K562 (cell line): ENCODE data around the gene CAB39. TPM values are rescaled to one million over a fixed set of nuclear protein-coding genes. Genes with fewer than 3 reads are reported as not detected.

ENCODE experiments used
- ATAC-seq: fragments of 200-7000 bp; cut with Tn5 transposase; 3 replicates; pipeline ENCODE4 v1.9.1; 2020; ENCODE audit warnings: moderate library complexity
- BruUV-seq: library from RNA; stranded (reverse); fragments of 400-500 nt; replicated peaks from 2 replicates; lab custom pipeline; 2021; lab: Mats Ljungman, UMichigan
- CTCF ChIA-PET: fragments of 300-600 bp; formaldehyde crosslinking; extraction: SDS; loops from one replicate; lab custom pipeline; 2021; ENCODE audit warnings: low intra/inter-chr PET ratio; lab: Yijun Ruan, JAX
- POLR2A ChIA-PET: fragments of 300-600, 350-650 bp; sonication (Branson Sonifier 250); formaldehyde crosslinking; extraction: SDS; loops from one replicate; lab custom pipeline; 2021; ENCODE audit warnings: antibody characterized with exemption, inconsistent platforms; lab: Yijun Ruan, JAX
- DNase-seq, 4 experiments: peaks; one replicate each; pipeline versions ENCODE4 v3.0.0 to v3.0.0-alpha.2; 2011 to 2018; ENCODE audit warnings: low spot score in 3 of 4, mixed read lengths in 3 of 4; ENCODE audit errors: extremely low read depth in 1 of 4
- FAIRE-seq: peaks from 2 replicates; lab custom pipeline; 2011; peaks lifted over from hg19 to GRCh38; lab: Jason Lieb, UNC
- H2AFZ ChIP-seq: 2 replicates; pipeline ENCODE4 v1.6.0; 2011; ENCODE audit warnings: low read depth, low read length, control low read depth, inconsistent platforms
- H3K27ac ChIP-seq: fragments of 200-600 bp; 3 replicates; pipeline ENCODE4 v1.8.0; 2011; ENCODE audit warnings: low read depth, mild to moderate bottlenecking, control low read depth, inconsistent platforms, low read length, moderate library complexity, mixed read lengths; ENCODE audit errors: extremely low read depth
- H3K27me3 ChIP-seq, 2 experiments: fragments of 300-600 bp in 1 of 2; 2 replicates in 1 of 2; 3 replicates in 1 of 2; pipeline versions ENCODE4 v1.6.0 to v1.8.0; 2011; ENCODE audit warnings: inconsistent platforms in 2 of 2, low read length in 2 of 2, mild to moderate bottlenecking in 1 of 2, mixed read lengths in 1 of 2, moderate library complexity in 1 of 2; ENCODE audit not compliant: control insufficient read depth in 2 of 2, insufficient read depth in 2 of 2
- H3K36me3 ChIP-seq: fragments of 300-600 bp; 3 replicates; pipeline ENCODE4 v1.8.0; 2011; ENCODE audit warnings: mild to moderate bottlenecking, low read length, inconsistent platforms; ENCODE audit not compliant: control insufficient read depth, insufficient read depth
- H3K4me1 ChIP-seq, 2 experiments: fragments of 200-600 bp in 1 of 2; replicated peaks in 1 of 2; 2 replicates in 1 of 2; 3 replicates in 1 of 2; pipeline versions ENCODE4 v1.5.1 to v1.8.0; 2011; ENCODE audit warnings: inconsistent platforms in 2 of 2, low read length in 2 of 2, mild to moderate bottlenecking in 1 of 2, mixed read lengths in 1 of 2, moderate library complexity in 1 of 2; ENCODE audit not compliant: control insufficient read depth in 2 of 2, insufficient read depth in 2 of 2
- H3K4me2 ChIP-seq: 2 replicates; pipeline ENCODE4 v1.6.1; 2011; ENCODE audit warnings: low read length, control low read depth, inconsistent platforms, mixed read lengths; ENCODE audit not compliant: insufficient read depth
- H3K4me3 ChIP-seq: fragments of 200-600 bp; sonication (generic), shearing (Covaris generic); 2 replicates; pipeline ENCODE4 v1.5.1; 2016; ENCODE audit warnings: control low read depth, inconsistent platforms
- H3K79me2 ChIP-seq: fragments of 200-600 bp; 3 replicates; pipeline ENCODE4 v1.8.0; 2011; ENCODE audit warnings: low read length, inconsistent platforms; ENCODE audit not compliant: control insufficient read depth, insufficient read depth
- H3K9ac ChIP-seq, 2 experiments: 2 replicates each; pipeline versions ENCODE4 v1.6.0 to v1.6.1; 2011; ENCODE audit warnings: low read depth in 2 of 2, low read length in 2 of 2, control low read depth in 1 of 2, inconsistent platforms in 1 of 2, mild to moderate bottlenecking in 1 of 2, mixed read lengths in 1 of 2; ENCODE audit not compliant: insufficient read depth in 1 of 2
- H3K9me1 ChIP-seq: one replicate; pipeline ENCODE4 v1.6.0; 2011; ENCODE audit warnings: inconsistent platforms, mild to moderate bottlenecking, low read length, moderate library complexity; ENCODE audit not compliant: control insufficient read depth, insufficient read depth
- H3K9me3 ChIP-seq: replicated peaks from 2 replicates; pipeline ENCODE4 v1.5.1; 2011; ENCODE audit warnings: low read depth, low read length, inconsistent platforms; ENCODE audit not compliant: control insufficient read depth, insufficient read depth
- H4K20me1 ChIP-seq: replicated peaks from 2 replicates; pipeline ENCODE4 v1.6.1; 2011; ENCODE audit warnings: low read length, inconsistent platforms, mixed read lengths; ENCODE audit not compliant: control insufficient read depth, insufficient read depth
- ILK ChIP-seq: fragments of 450-650 bp; IDR thresholded peaks from 2 replicates; pipeline ENCODE4 v1.6.1; 2016; ENCODE audit warnings: missing genetic modification characterization, low read depth, mild to moderate bottlenecking, missing compliant biosample characterization, moderate library complexity, borderline replicate concordance
- RAD51 ChIP-seq: fragments of 450-650 bp; IDR thresholded peaks from 2 replicates; pipeline ENCODE4 v1.7.1; 2016; ENCODE audit warnings: low read depth, mild to moderate bottlenecking, borderline replicate concordance
- TCFL5 ChIP-seq: fragments of 250-450 bp; sonication (Bioruptor Pico); conservative IDR thresholded peaks from 2 replicates; pipeline ENCODE4 v1.6.1; 2021; ENCODE audit warnings: mild to moderate bottlenecking, moderate library complexity, matching md5 sums
- ZKSCAN1 ChIP-seq: fragments of 150-350 bp; IDR thresholded peaks from 2 replicates; pipeline ENCODE4 v1.6.1; 2016; ENCODE audit warnings: low read depth, low read length
- ZNF695 ChIP-seq: fragments of 450-650 bp; formaldehyde crosslinking; IDR thresholded peaks from 2 replicates; pipeline ENCODE4 v1.4.0; 2020; ENCODE audit warnings: mild to moderate bottlenecking, moderate library complexity
- ZNF830 ChIP-seq: fragments of 250-450 bp; sonication (Bioruptor Pico); IDR thresholded peaks from 2 replicates; pipeline ENCODE4 v1.5.0; 2021; ENCODE audit warnings: mild to moderate bottlenecking
- WGBS: fragments of 100-300 bp; shearing (Covaris generic); methylation state at CpG from one replicate; pipeline ENCODE4 v1.1.6; 2016; ENCODE audit warnings: low coverage, mixed read lengths; ENCODE audit not compliant: insufficient coverage; ENCODE audit errors: missing lambda C conversion rate; 5-methylcytosine and 5-hydroxymethylcytosine counted together
- in situ Hi-C: fragments of 300-500 bp; cut with MboI; formaldehyde crosslinking; loops from 4 replicates; pipeline ENCODE4 v1.15.0; 2018; ENCODE audit warnings: inconsistent platforms, mixed read lengths
- intact Hi-C: fragments of 100-400 bp; cut with micrococcal nuclease; formaldehyde crosslinking; loops from 2 replicates; pipeline ENCODE4 v1.14.2; 2022
- polyA plus RNA-seq, 8 experiments: library from polyadenylated mRNA; depleted of rRNA in 4 of 8; stranded (reverse) in 5 of 8; unstranded in 3 of 8; fragments of >200 nt; fragmentation: Nextera tagmentation in 2 of 8; fragmentation: Illumina TruSeq in 1 of 8; extraction: Ambion mirVana in 2 of 8; extraction: Trizol in 1 of 8; gene quantifications; 2 replicates each; pipeline versions ENCODE4 v1.2.1 to v1.2.3, GENCODE V29; 2011 to 2014; ENCODE audit warnings: inconsistent platforms in 1 of 8, missing spikeins in 1 of 8
- total RNA-seq, 7 experiments: library from RNA; depleted of rRNA in 6 of 7; stranded (reverse); fragments of >200 nt in 6 of 7; fragmentation: Illumina TruSeq in 2 of 7; extraction: Trizol in 2 of 7; gene quantifications; 2 replicates each; pipeline versions ENCODE4 v1.2.1 to v1.2.3, GENCODE V29; 2011 to 2021; ENCODE audit warnings: low replicate concordance in 1 of 7

Gene CAB39
- total and polyA plus RNA-seq, 9 of the 15 experiments (the other 6 are each of a cell fraction or from before 2014, with no cell fraction given) = 27.2 to 94.4 (median 70.1) TPM

DNA sequence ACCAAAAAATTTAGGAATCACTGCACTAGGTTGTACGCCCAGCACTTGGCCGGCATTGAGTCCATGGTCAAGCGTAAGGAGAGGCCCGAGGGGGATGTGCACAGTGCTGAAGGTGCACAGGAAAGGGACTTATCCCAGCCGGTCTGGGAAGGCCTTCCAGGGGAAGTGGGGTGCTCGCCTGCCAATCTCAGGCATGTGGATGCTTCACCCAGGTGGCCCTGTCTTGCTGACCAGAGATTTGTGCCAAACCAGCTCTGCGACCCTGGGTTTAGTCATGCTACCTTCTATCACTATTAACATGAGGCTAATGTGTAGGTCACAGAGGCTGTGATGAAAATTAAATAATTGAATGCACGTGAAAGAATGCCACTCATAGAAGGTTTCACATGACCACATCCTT, 150.4 kb downstream of the CAB39 start:
- Histone ChIP-seq H2AFZ (no peak overlapping the region), H3K79me2 (peaks cover 4% of the 10 kb centered on the region; the same call in 1 of the 3 replicates), H3K27ac (no peak overlapping the region), H3K36me3 (no peaks in the 10 kb centered on the region), H3K4me3 (no peak overlapping the region), H3K27me3 (peaks cover 2 to 26% of the 10 kb centered on the region in 2 experiments; a peak in 3 of 5 replicates), H3K4me1 (peaks cover 0 to 28% of the 10 kb centered on the region in 2 experiments; a peak in 2 of 5 replicates), H3K9me3 (no peaks in the 10 kb centered on the region), H4K20me1 (no peaks in the 10 kb centered on the region), H3K4me2 (no peak overlapping the region), H3K9ac (no peak overlapping the region), H3K9me1 (no peaks in the 10 kb centered on the region)
- no peak for DNase-seq
- ChIA-PET CTCF (no interaction called here), POLR2A (interaction anchor here (0.6 kb wide), 1 partner anchor 1732 kb away, joined by 4 read pairs; no protein-coding TSS in a partner anchor)
- TF ChIP-seq ZNF695 (CRISPR knock-in tag) (no peak), ZKSCAN1 (no peak), RAD51 (no peak), ZNF830 (CRISPR knock-in tag) (no peak), ILK (no peak), TCFL5 (no peak)
- intact Hi-C loops = loop anchor here (5.0 kb wide), 1 partner anchor 41 kb away; no protein-coding TSS in a partner anchor
- BruUV-seq = no TSS peak
- in situ Hi-C loops = no loop called here
- 7% methylated on average over 7 of the region's 8 CpGs for WGBS
- ATAC-seq = no peak
- FAIRE-seq = no peak
